B cell (primary cell): Measurements from ENCODE around the gene ABCF3.

Experiments
- EZH2 ChIP-seq: IDR thresholded peaks from 2 replicates; pipeline ENCODE4 v1.6.1; 2012; ENCODE audit warnings: borderline replicate concordance, low read depth, mild to moderate bottlenecking, moderate library complexity, low read length; ENCODE audit not compliant: insufficient read depth, poor library complexity, severe bottlenecking
- TF ChIP-seq, protein P1 (sequence below): fragments of 200-600 bp; IDR thresholded peaks from one replicate; pipeline ENCODE4 v1.8.0; 2022; ENCODE audit warnings: antibody characterized with exemption, mild to moderate bottlenecking

DNA sequence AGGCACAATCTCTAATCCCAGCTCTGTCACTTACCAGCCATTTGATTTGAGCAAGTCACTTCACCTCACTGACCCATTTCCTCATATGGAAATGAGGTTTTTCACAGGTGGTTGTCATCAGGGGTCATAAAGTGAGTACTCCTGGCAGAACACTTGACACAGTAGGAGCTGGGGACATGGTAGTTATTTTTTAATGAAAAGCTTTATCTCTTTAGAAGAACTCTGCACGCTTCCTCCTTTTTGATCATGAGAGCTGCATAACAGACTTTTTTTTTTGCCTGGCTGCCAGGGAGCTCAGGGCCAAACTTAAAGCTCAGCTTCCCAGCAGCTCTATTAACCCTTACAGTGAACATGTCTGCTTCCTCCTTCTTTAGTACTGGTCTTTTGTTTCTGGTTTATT lies 51.8 kb downstream of the ABCF3 start:
- TF ChIP-seq, protein P1, sequence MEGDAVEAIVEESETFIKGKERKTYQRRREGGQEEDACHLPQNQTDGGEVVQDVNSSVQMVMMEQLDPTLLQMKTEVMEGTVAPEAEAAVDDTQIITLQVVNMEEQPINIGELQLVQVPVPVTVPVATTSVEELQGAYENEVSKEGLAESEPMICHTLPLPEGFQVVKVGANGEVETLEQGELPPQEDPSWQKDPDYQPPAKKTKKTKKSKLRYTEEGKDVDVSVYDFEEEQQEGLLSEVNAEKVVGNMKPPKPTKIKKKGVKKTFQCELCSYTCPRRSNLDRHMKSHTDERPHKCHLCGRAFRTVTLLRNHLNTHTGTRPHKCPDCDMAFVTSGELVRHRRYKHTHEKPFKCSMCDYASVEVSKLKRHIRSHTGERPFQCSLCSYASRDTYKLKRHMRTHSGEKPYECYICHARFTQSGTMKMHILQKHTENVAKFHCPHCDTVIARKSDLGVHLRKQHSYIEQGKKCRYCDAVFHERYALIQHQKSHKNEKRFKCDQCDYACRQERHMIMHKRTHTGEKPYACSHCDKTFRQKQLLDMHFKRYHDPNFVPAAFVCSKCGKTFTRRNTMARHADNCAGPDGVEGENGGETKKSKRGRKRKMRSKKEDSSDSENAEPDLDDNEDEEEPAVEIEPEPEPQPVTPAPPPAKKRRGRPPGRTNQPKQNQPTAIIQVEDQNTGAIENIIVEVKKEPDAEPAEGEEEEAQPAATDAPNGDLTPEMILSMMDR: no peak
- TF ChIP-seq EZH2: no peak
